Endothelial cell of umbilical vein (primary cell): ENCODE measurements around the gene POLR2B. TPM values are rescaled to one million over a fixed set of nuclear protein-coding genes. Genes with fewer than 3 reads are reported as not detected.

ENCODE experiments used
- BruUV-seq: library from RNA; stranded (reverse); fragments of 400-500 nt; replicated peaks from 2 replicates; lab custom pipeline; 2021; lab: Mats Ljungman, UMichigan
- CTCF ChIA-PET: fragments of 300-600, 350-600 bp; sonication (Branson Sonifier 250); formaldehyde crosslinking; loops from one replicate; lab custom pipeline; 2021; ENCODE audit warnings: antibody characterized with exemption, inconsistent platforms; lab: Charles Lee
- POLR2A ChIA-PET: fragments of 300-600, 350-600 bp; sonication (Branson Sonifier 250); formaldehyde crosslinking; loops from one replicate; lab custom pipeline; 2021; ENCODE audit warnings: antibody characterized with exemption, inconsistent platforms; lab: Charles Lee
- DNase-seq: peaks from one replicate; pipeline ENCODE4 v3.0.0-alpha.2; 2011; ENCODE audit warnings: low read depth, low spot score
- FAIRE-seq: peaks from 2 replicates; lab custom pipeline; 2011; peaks lifted over from hg19 to GRCh38; lab: Jason Lieb, UNC
- H2AFZ ChIP-seq: 2 replicates; pipeline ENCODE4 v1.6.0; 2012; ENCODE audit warnings: low read depth, low read length, control low read depth, inconsistent platforms
- H3K27ac ChIP-seq: 2 replicates; pipeline ENCODE4 v1.5.1; 2011; ENCODE audit warnings: low read depth, mild to moderate bottlenecking, control low read depth, low read length, moderate library complexity; ENCODE audit not compliant: insufficient read depth
- H3K27me3 ChIP-seq, 2 experiments: 2 replicates each; pipeline versions ENCODE4 v1.6.0 to v1.6.1; 2011; ENCODE audit warnings: low read length in 2 of 2, mixed read lengths in 1 of 2; ENCODE audit not compliant: control insufficient read depth in 2 of 2, insufficient read depth in 2 of 2
- H3K36me3 ChIP-seq, 2 experiments: 2 replicates in 1 of 2; 3 replicates in 1 of 2; pipeline ENCODE4 v1.5.1; 2011; ENCODE audit warnings: low read length in 2 of 2, mild to moderate bottlenecking in 1 of 2, moderate library complexity in 1 of 2; ENCODE audit not compliant: control insufficient read depth in 2 of 2, insufficient read depth in 2 of 2; ENCODE audit errors: extremely low read depth in 1 of 2
- H3K4me1 ChIP-seq: 3 replicates; pipeline ENCODE4 v1.5.1; 2011; ENCODE audit warnings: mild to moderate bottlenecking, low read length; ENCODE audit not compliant: control insufficient read depth, insufficient read depth; ENCODE audit errors: extremely low read depth
- H3K4me2 ChIP-seq: 2 replicates; pipeline ENCODE4 v1.6.1; 2011; ENCODE audit warnings: low read length, control low read depth, mixed read lengths; ENCODE audit not compliant: insufficient read depth
- H3K4me3 ChIP-seq, 3 experiments: fragments of 200-600 bp in 1 of 3; sonication (generic), shearing (Covaris generic) in 1 of 3; replicated peaks in 1 of 3; 2 replicates each; pipeline ENCODE4 v1.5.1; 2011 to 2016; ENCODE audit warnings: control low read depth in 3 of 3, low read length in 3 of 3, mild to moderate bottlenecking in 2 of 3, inconsistent platforms in 1 of 3, low read depth in 1 of 3, moderate library complexity in 1 of 3; ENCODE audit not compliant: insufficient read depth in 1 of 3
- H3K79me2 ChIP-seq: 2 replicates; pipeline ENCODE4 v1.6.0; 2012; ENCODE audit warnings: low read length, inconsistent platforms; ENCODE audit not compliant: control insufficient read depth, insufficient read depth
- H3K9ac ChIP-seq: replicated peaks from 2 replicates; pipeline ENCODE3; 2011; ENCODE audit warnings: low read length, control low read depth; ENCODE audit not compliant: insufficient read depth; ENCODE audit errors: extremely low read depth
- H3K9me1 ChIP-seq: replicated peaks from 3 replicates; pipeline ENCODE4 v1.6.0; 2011; ENCODE audit warnings: mild to moderate bottlenecking, low read length; ENCODE audit not compliant: control insufficient read depth, insufficient read depth; ENCODE audit errors: extremely low read depth
- H3K9me3 ChIP-seq: replicated peaks from 2 replicates; pipeline ENCODE4 v1.5.1; 2012; ENCODE audit warnings: low read length, inconsistent platforms; ENCODE audit not compliant: control insufficient read depth, insufficient read depth
- H4K20me1 ChIP-seq: replicated peaks from 2 replicates; pipeline ENCODE3; 2011; ENCODE audit warnings: mild to moderate bottlenecking, low read length; ENCODE audit not compliant: control insufficient read depth, insufficient read depth; ENCODE audit errors: extremely low read depth
- EZH2 ChIP-seq: IDR thresholded peaks from 2 replicates; pipeline ENCODE4 v1.6.1; 2012; ENCODE audit warnings: borderline replicate concordance, low read depth, mild to moderate bottlenecking, moderate library complexity, low read length, inconsistent platforms; ENCODE audit not compliant: severe bottlenecking
- FOS ChIP-seq: IDR thresholded peaks from 2 replicates; pipeline ENCODE4 v1.6.1; 2011; ENCODE audit warnings: mild to moderate bottlenecking, low read length, moderate library complexity, borderline replicate concordance; ENCODE audit not compliant: insufficient read depth
- GATA2 ChIP-seq: IDR thresholded peaks from 2 replicates; pipeline ENCODE4 v1.7.0; 2011; ENCODE audit warnings: low read depth, mild to moderate bottlenecking, moderate library complexity, mixed read lengths, low read length; ENCODE audit not compliant: insufficient read length, insufficient read depth
- MAX ChIP-seq: IDR thresholded peaks from 2 replicates; pipeline ENCODE4 v1.6.1; 2011; ENCODE audit not compliant: insufficient read depth, insufficient read length
- MYC ChIP-seq: IDR thresholded peaks from one replicate; pipeline ENCODE4 v1.6.1; 2011; ENCODE audit warnings: mild to moderate bottlenecking, low read depth, low read length
- POLR2A ChIP-seq: IDR thresholded peaks from 2 replicates; pipeline ENCODE4 v1.6.1; 2012; ENCODE audit warnings: low read depth, mild to moderate bottlenecking, control low read depth, low read length
- POLR2AphosphoS5 ChIP-seq: IDR thresholded peaks from 2 replicates; pipeline ENCODE4 v1.6.1; 2012; ENCODE audit warnings: low read depth, mild to moderate bottlenecking, control low read depth, low read length, moderate library complexity; ENCODE audit not compliant: insufficient read depth
- dilution Hi-C: fragments of 300-500 bp; cut with MboI; formaldehyde crosslinking; loops from one replicate; pipeline ENCODE4 v1.15.0; 2019; ENCODE audit warnings: low sequenced_read_pairs; ENCODE audit not compliant: extremely low pct_ligation_motif_present
- intact Hi-C: fragments of 100-400 bp; cut with micrococcal nuclease; formaldehyde crosslinking; loops from one replicate; pipeline ENCODE4 v1.10.0; 2022
- polyA plus RNA-seq, 4 experiments: library from polyadenylated mRNA; depleted of rRNA in 3 of 4; stranded (reverse) in 3 of 4; unstranded in 1 of 4; fragments of >200 nt; gene quantifications; 2 replicates each; pipeline versions ENCODE4 v1.2.1 to v1.2.3, GENCODE V29; 2011 to 2012; ENCODE audit warnings: missing spikeins in 1 of 4
- total RNA-seq: library from RNA; stranded (reverse); gene quantifications from 2 replicates; pipeline ENCODE4 v1.2.3, GENCODE V29; 2021
- TF ChIP-seq, protein P1 (sequence below), 2 donors: IDR thresholded peaks; 1 replicate in 1 of 2; 2 replicates in 1 of 2; pipeline ENCODE4 v1.5.1; 2011; ENCODE audit warnings: low read length in 2 of 2, mild to moderate bottlenecking in 2 of 2, moderate library complexity in 2 of 2, control low read depth in 1 of 2, inconsistent platforms in 1 of 2, low read depth in 1 of 2; ENCODE audit not compliant: insufficient read depth in 1 of 2; ENCODE audit errors: extremely low read depth in 1 of 2

Gene POLR2B
- total and polyA plus RNA-seq, 2 donors (not counting 3 experiments of a cell fraction or from before 2014, with no cell fraction given), result 75.5 to 148 TPM

DNA sequence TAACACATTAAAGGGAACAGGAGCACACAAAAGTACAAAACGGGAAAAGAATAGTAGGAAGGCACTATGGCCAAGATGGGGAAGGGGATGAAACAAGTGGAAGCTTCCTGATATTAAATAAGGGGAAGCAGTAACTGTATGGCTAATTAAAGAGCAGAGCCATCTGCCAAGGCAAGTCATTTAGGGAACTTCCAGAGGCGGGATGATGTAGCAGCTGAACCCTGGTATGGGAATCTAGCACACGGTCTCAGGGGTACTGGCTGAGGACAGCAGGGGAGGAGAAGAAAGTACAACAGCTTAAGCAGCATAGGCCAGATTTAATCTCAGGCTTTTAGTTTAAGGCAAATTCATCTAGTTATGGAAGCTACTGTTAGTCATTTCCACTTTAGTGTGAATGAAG, 72.4 kb downstream of the POLR2B start:
- Histone ChIP-seq H3K4me1 (peaks cover 24% of the 10 kb centered on the region), H3K79me2 (peaks cover 57% of the 10 kb centered on the region), H3K4me3 (no peak overlapping the region), H3K9ac (no peak overlapping the region), H4K20me1 (no peaks in the 10 kb centered on the region), H3K9me1 (no peaks in the 10 kb centered on the region), H3K4me2 (no peak overlapping the region), H3K9me3 (no peaks in the 10 kb centered on the region), H3K27ac (no peak overlapping the region), H2AFZ (no peak overlapping the region), H3K36me3 (peaks cover 0 to 6% of the 10 kb centered on the region in 2 experiments), H3K27me3 (no peaks in the 10 kb centered on the region)
- TF ChIP-seq EZH2 (no peak), FOS (no peak), POLR2AphosphoS5 (no peak), GATA2 (peak; percentile 40), MYC (no peak), MAX (no peak), POLR2A (no peak)
- TF ChIP-seq, protein P1, sequence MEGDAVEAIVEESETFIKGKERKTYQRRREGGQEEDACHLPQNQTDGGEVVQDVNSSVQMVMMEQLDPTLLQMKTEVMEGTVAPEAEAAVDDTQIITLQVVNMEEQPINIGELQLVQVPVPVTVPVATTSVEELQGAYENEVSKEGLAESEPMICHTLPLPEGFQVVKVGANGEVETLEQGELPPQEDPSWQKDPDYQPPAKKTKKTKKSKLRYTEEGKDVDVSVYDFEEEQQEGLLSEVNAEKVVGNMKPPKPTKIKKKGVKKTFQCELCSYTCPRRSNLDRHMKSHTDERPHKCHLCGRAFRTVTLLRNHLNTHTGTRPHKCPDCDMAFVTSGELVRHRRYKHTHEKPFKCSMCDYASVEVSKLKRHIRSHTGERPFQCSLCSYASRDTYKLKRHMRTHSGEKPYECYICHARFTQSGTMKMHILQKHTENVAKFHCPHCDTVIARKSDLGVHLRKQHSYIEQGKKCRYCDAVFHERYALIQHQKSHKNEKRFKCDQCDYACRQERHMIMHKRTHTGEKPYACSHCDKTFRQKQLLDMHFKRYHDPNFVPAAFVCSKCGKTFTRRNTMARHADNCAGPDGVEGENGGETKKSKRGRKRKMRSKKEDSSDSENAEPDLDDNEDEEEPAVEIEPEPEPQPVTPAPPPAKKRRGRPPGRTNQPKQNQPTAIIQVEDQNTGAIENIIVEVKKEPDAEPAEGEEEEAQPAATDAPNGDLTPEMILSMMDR (IDR thresholded peaks at IDR 0.05; ENCODE audit: extremely low read depth in 1 of 2, insufficient read depth in 1 of 2, low read depth in 1 of 2, low read length in 2 of 2), result no peak
- DNase-seq (peak; percentile 45), FAIRE-seq (peak; percentile 21)
- dilution Hi-C loops, result no loop called here
- no TSS peak for BruUV-seq
- intact Hi-C loops, result no loop called here
- ChIA-PET CTCF (interaction anchor here (1.0 to 1.7 kb wide), 4 partner anchors 10 to 113 kb away, joined by 3 to 6 read pairs (median 4); no protein-coding TSS in a partner anchor), POLR2A (no interaction called here)
